NB4 (cell line): ENCODE data around the gene PAPOLA.

Experiments
- CTCF ChIP-seq: IDR thresholded peaks from one replicate; pipeline ENCODE4 v1.5.1; 2012; ENCODE audit warnings: low read depth, low read length
- MYC ChIP-seq: IDR thresholded peaks from 2 replicates; pipeline ENCODE4 v1.6.1; 2011; ENCODE audit warnings: low read depth, low read length
- POLR2A ChIP-seq: IDR thresholded peaks from 2 replicates; pipeline ENCODE4 v1.6.1; 2011; ENCODE audit warnings: mild to moderate bottlenecking; ENCODE audit not compliant: insufficient read length; ENCODE audit errors: extremely low read depth

GRCh38 chr14:96588410-96589257, 86.5 kb downstream of the PAPOLA start:
- TF ChIP-seq POLR2A (no peak), CTCF (no peak), MYC (no peak)
